Right atrium auricular region (tissue), 2 donors: ENCODE data around the gene XAB2. TPM values are rescaled to one million over a fixed set of nuclear protein-coding genes. Genes with fewer than 3 reads are reported as not detected.

ENCODE experiments used
- DNase-seq: peaks from one replicate; pipeline ENCODE4 v3.0.0-alpha.2; 2019; ENCODE audit warnings: low spot score
- H3K27ac ChIP-seq, 2 donors: fragments of 200-600 bp; sonication (generic); 1 replicate in 1 of 2; 2 replicates in 1 of 2; pipeline ENCODE4 v1.5.1; 2016 to 2019
- H3K27me3 ChIP-seq, 2 donors: fragments of 200-600 bp; sonication (generic); one replicate each; pipeline versions ENCODE4 v1.5.1 to v1.6.0; 2017 to 2019
- H3K36me3 ChIP-seq: fragments of 200-600 bp; sonication (generic); one replicate; pipeline ENCODE4 v1.5.1; 2016
- H3K4me1 ChIP-seq, 2 donors: fragments of 200-600 bp; sonication (generic); one replicate each; pipeline versions ENCODE4 v1.5.1 to v1.6.0; 2017 to 2019
- H3K4me3 ChIP-seq, 2 donors: fragments of 200-600 bp; sonication (generic); 1 replicate in 1 of 2; 2 replicates in 1 of 2; pipeline ENCODE4 v1.5.1; 2017 to 2019; ENCODE audit warnings: mild to moderate bottlenecking in 1 of 2, moderate library complexity in 1 of 2
- H3K9me3 ChIP-seq, 2 donors: fragments of 200-600 bp; sonication (generic); one replicate each; pipeline ENCODE4 v1.5.1; 2019
- total RNA-seq, 2 donors: library from RNA; depleted of rRNA; stranded (reverse); fragments of >200 nt; gene quantifications; one replicate each; pipeline ENCODE4 v1.1.0, GENCODE V29; 2016
- TF ChIP-seq, protein P1 (sequence below), 2 donors: fragments of 200-600 bp; sonication (generic); IDR thresholded peaks; one replicate each; pipeline ENCODE4 v1.5.1; 2019; ENCODE audit warnings: antibody characterized with exemption in 2 of 2

Gene XAB2
- total RNA-seq, 2 donors from 2014 or later, result 21.5 to 25.9 TPM

- Histone ChIP-seq H3K27ac (no peak overlapping the region), H3K4me1 (no peaks in the 10 kb centered on the region)
- DNase-seq, result no peak
Observed at GRCh38 chr19:7672522-7672921, 43.2 kb upstream of the XAB2 start.

GRCh38 chr19:7670790-7671189 is 41.4 kb upstream of the XAB2 start:
- no peaks in the 10 kb centered on the region for H3K4me1 ChIP-seq
- no peaks in the 10 kb centered on the region for H3K27me3 ChIP-seq
- peaks cover 0 to 4% of the 10 kb centered on the region in 2 donors for H3K9me3 ChIP-seq
- no peak for DNase-seq
- TF ChIP-seq, protein P1, sequence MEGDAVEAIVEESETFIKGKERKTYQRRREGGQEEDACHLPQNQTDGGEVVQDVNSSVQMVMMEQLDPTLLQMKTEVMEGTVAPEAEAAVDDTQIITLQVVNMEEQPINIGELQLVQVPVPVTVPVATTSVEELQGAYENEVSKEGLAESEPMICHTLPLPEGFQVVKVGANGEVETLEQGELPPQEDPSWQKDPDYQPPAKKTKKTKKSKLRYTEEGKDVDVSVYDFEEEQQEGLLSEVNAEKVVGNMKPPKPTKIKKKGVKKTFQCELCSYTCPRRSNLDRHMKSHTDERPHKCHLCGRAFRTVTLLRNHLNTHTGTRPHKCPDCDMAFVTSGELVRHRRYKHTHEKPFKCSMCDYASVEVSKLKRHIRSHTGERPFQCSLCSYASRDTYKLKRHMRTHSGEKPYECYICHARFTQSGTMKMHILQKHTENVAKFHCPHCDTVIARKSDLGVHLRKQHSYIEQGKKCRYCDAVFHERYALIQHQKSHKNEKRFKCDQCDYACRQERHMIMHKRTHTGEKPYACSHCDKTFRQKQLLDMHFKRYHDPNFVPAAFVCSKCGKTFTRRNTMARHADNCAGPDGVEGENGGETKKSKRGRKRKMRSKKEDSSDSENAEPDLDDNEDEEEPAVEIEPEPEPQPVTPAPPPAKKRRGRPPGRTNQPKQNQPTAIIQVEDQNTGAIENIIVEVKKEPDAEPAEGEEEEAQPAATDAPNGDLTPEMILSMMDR (IDR thresholded peaks at IDR 0.05), result no peak
- H3K4me3 ChIP-seq, result no peak overlapping the region
- no peaks in the 10 kb centered on the region for H3K36me3 ChIP-seq
- H3K27ac ChIP-seq, result no peak overlapping the region

More at GRCh38 chr19:7672522-7672921, 43.2 kb upstream of the XAB2 start:
- TF ChIP-seq, protein P1 (IDR thresholded peaks at IDR 0.05), result no peak
- Histone ChIP-seq H3K36me3 (no peaks in the 10 kb centered on the region), H3K4me3 (no peak overlapping the region), H3K27me3 (no peaks in the 10 kb centered on the region), H3K9me3 (peaks cover 0 to 4% of the 10 kb centered on the region in 2 donors)

- DNase-seq, result no peak
- H3K36me3 ChIP-seq, result no peaks in the 10 kb centered on the region
- TF ChIP-seq, protein P1 (IDR thresholded peaks at IDR 0.05), result no peak
- no peak overlapping the region for H3K27ac ChIP-seq
- H3K4me3 ChIP-seq, result no peak overlapping the region
- H3K9me3 ChIP-seq, result peaks cover 0 to 4% of the 10 kb centered on the region in 2 donors
- H3K27me3 ChIP-seq, result no peaks in the 10 kb centered on the region
- H3K4me1 ChIP-seq, result no peaks in the 10 kb centered on the region
Observed at GRCh38 chr19:7670150-7670783, 40.9 kb upstream of the XAB2 start.

DNA sequence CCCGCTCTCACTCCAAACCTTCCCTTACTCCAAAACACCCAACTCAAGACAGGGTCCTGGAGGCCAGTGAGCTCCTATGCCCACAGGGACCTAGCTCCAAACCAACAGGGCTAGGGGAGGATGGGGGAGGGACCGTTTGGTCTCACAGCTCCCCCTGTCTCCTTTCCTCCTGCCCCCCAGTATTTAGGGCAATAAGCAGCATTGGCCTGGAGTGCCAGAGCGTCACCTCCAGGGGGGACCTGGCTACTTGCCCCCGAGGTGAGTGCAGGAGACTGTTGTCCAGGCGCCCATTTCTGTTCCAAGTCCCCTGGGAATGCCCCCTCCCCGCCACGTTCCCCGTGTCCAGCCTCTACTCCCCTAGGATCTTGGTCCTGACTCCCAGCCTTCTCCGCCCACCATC is 40.3 kb upstream of the XAB2 start:
- DNase-seq, result no peak
- Histone ChIP-seq H3K36me3 (no peaks in the 10 kb centered on the region), H3K27me3 (no peaks in the 10 kb centered on the region), H3K4me1 (no peaks in the 10 kb centered on the region), H3K9me3 (peaks cover 0 to 4% of the 10 kb centered on the region in 2 donors), H3K4me3 (no peak overlapping the region), H3K27ac (no peak overlapping the region)
- TF ChIP-seq, protein P1 (IDR thresholded peaks at IDR 0.05), result no peak

DNA sequence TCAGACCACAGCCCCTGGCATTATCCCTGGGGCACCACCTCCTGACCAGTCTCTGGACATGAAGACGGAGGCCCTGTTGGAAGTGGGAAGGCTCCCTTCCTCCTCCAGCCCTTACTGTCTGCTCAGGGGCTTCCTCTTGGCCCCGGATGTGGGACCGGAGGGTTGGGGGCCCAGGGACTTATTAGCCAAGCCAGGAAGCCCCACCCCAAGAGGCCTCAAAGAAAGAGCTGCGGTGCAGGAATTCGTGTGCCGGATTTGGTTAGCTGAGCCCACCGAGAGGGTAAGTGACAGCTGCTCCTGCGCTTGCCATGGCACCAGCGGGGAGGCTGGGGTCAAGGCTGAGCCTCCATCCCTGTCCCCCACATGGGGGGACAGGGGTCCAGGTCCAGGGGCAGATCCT is 39.5 kb upstream of the XAB2 start, which contains the start of gene RETN:
Gene RETN, plus strand, starts transcription at position 208 of the 400 bp plus-strand sequence. CDS start 278 bp downstream, outside the sequence.
- Histone ChIP-seq H3K27me3 (no peaks in the 10 kb centered on the region), H3K36me3 (no peaks in the 10 kb centered on the region), H3K27ac (no peak within 1 kb of the TSS), H3K4me3 (no peak within 1 kb of the TSS), H3K9me3 (peaks cover 0 to 1% of the 10 kb centered on the region in 2 donors), H3K4me1 (no peaks in the 10 kb centered on the region)
- TF ChIP-seq, protein P1 (IDR thresholded peaks at IDR 0.05), result no peak
- no peak for DNase-seq

- Histone ChIP-seq H3K27ac (no peak overlapping the region), H3K4me1 (no peaks in the 10 kb centered on the region), H3K36me3 (no peaks in the 10 kb centered on the region), H3K4me3 (no peak overlapping the region), H3K27me3 (no peaks in the 10 kb centered on the region), H3K9me3 (no peaks in the 10 kb centered on the region)
- TF ChIP-seq, protein P1 (IDR thresholded peaks at IDR 0.05), result no peak
- DNase-seq, result no peak
Observed at GRCh38 chr19:7665076-7665475, 35.7 kb upstream of the XAB2 start.
